PC-3 (cell line): Measurements from ENCODE around the gene SYT9.

ENCODE experiments used
- CTCF ChIP-seq: fragments of 300-600 bp; sonication (generic); conservative IDR thresholded peaks from 2 replicates; pipeline ENCODE4 v1.5.1; 2017; ENCODE audit warnings: antibody characterized with exemption, low read depth, mild to moderate bottlenecking, low read length
- EZH2 ChIP-seq: fragments of 300-600 bp; sonication (generic); IDR thresholded peaks from one replicate; pipeline ENCODE4 v1.6.1; 2017; ENCODE audit warnings: antibody characterized with exemption, mild to moderate bottlenecking, low read length; ENCODE audit not compliant: unreplicated experiment

GRCh38 chr11:7306900-7307299 lies 55.2 kb downstream of the SYT9 start:
- TF ChIP-seq CTCF (no peak), EZH2 (no peak)
